T-helper 2 cell treated with Interferon-gamma antibody and Interleukin-4, amounts not matched to agents 5 μg/mL and 100 μg/mL, for 36 hours (primary cell): ENCODE measurements around the gene RASA1.
A peak's percentile ranks its signal among the peaks of the same experiment; 100 is the strongest.
"Not testable (repeated sequence)": the region's sequence is repeated elsewhere in the genome, so short reads cannot be mapped to it uniquely, and the experiment has no call there.

Source experiments
- DNase-seq: peaks from one replicate; pipeline ENCODE4 v3.0.0; 2021; ENCODE audit warnings: low spot score
- H3K27ac Mint-ChIP-seq: one replicate; pipeline ENCODE4 v1.8.0; 2021; ENCODE audit warnings: mild to moderate bottlenecking, mixed read lengths
- H3K27me3 Mint-ChIP-seq: one replicate; pipeline ENCODE4 v1.8.0; 2021; ENCODE audit warnings: low read depth, mixed read lengths
- H3K36me3 Mint-ChIP-seq: one replicate; pipeline ENCODE4 v1.8.0; 2021; ENCODE audit warnings: low read depth, mixed read lengths
- H3K4me1 Mint-ChIP-seq: one replicate; pipeline ENCODE4 v1.8.0; 2021; ENCODE audit warnings: low read depth, mixed read lengths
- H3K4me3 Mint-ChIP-seq: one replicate; pipeline ENCODE4 v1.8.0; 2022; ENCODE audit warnings: mild to moderate bottlenecking, moderate library complexity, mixed read lengths
- H3K9me3 Mint-ChIP-seq: one replicate; pipeline ENCODE4 v1.8.0; 2021; ENCODE audit warnings: mixed read lengths

RASA1 gene

DNA sequence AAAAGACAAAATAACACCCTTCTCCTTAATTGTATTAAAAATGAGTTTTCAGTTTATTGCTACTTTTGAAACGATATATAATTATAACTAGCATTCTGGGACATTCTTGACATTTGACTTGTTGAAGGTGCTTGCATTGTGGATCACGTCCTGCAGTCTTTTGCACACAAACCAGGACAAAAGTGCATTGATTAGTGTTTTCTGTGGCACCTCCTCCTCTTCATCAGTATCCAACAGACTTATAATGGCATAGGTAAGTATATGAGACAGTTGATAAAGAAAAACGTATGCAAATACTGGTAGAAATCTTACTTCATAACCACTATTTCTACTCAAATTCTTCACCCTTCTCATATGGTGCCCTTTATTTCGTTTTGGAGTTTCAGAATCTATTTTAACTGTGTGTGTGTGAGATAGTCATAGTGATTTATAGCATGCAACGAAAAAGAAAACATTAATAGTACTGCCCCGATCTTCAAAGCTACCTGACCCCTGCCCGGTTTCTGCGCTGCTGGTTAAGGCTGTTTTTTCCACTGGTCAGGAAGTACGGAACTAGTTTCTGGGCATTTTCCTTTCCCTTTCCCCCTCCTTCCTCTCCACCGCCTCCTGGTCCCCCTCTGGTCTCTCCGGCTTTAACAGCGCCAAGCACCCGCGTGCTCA is 639 bp upstream of the RASA1 start:
- Mint-ChIP-seq H3K9me3 (no peaks in the 10 kb centered on the region), H3K27ac (peak overlapping the region; percentile 90), H3K4me1 (peaks cover 30% of the 10 kb centered on the region), H3K27me3 (peaks cover 4% of the 10 kb centered on the region), H3K36me3 (peaks cover 16% of the 10 kb centered on the region), H3K4me3 (peak overlapping the region; percentile 100)
- DNase-seq, result no peak

DNA sequence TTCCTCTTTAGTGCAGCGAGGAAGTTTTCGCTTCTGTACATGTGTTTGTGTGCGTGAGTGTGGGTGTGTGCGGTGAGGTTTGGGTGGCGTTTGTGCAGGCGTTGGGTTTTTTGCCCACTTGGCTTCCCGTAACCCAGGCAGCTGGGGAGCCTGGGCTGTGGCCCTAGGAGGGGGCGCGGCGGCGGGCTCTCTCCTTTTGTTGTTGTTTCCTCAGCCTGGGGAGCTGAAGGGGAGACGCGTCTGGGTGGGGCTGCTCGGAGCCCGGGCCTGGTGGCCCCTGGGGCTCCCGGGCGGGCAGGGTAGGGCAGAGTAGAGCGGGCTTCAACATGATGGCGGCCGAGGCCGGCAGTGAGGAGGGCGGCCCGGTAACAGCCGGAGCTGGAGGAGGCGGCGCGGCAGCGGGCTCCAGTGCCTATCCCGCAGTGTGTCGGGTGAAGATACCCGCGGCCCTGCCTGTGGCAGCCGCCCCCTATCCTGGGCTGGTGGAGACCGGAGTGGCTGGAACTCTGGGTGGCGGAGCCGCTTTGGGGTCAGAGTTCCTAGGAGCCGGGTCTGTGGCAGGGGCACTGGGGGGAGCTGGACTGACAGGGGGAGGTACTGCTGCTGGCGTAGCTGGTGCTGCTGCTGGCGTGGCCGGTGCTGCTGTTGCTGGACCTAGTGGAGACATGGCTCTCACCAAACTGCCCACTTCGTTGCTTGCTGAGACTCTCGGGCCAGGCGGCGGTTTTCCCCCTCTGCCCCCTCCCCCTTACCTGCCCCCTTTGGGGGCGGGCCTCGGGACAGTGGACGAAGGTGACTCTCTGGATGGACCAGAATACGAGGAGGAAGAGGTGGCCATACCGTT is 665 bp downstream of the RASA1 start:
- H3K9me3 Mint-ChIP-seq, result no peaks in the 10 kb centered on the region

DNA sequence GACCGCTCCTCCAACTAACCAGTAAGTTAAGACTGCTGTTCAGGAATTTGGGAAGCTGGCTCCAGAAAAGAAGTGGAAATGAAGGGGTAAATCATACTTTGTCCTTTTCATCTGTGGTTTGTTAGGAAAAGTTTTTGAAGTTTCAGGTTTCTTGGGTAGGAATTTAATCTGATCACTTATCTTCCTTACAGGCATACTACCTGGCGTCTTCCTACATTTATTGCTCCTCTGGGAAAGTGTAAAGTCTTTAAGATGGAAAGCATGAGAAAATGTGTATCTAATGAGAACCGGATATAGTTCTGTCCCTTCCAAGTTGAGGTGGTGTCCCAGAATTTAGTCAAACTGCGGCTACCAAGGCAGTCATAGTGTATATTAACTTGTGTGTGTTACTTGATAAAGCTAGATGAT is 1.3 kb downstream of the RASA1 start:
- H3K36me3 Mint-ChIP-seq, result peaks cover 17% of the 10 kb centered on the region
- peak overlapping the region; percentile 100 for H3K4me3 Mint-ChIP-seq
- H3K4me1 Mint-ChIP-seq, result peaks cover 34% of the 10 kb centered on the region
- no peak for DNase-seq
- H3K9me3 Mint-ChIP-seq, result no peaks in the 10 kb centered on the region
- peak overlapping the region; percentile 76 for H3K27ac Mint-ChIP-seq
- H3K27me3 Mint-ChIP-seq, result peaks cover 4% of the 10 kb centered on the region

More for the DNA sequence above, 665 bp downstream of the RASA1 start:
- Mint-ChIP-seq H3K4me1 (peaks cover 33% of the 10 kb centered on the region), H3K27me3 (peaks cover 4% of the 10 kb centered on the region), H3K36me3 (peaks cover 17% of the 10 kb centered on the region), H3K4me3 (peak overlapping the region; percentile 100), H3K27ac (peak overlapping the region; percentile 90)
- no peak for DNase-seq

DNA sequence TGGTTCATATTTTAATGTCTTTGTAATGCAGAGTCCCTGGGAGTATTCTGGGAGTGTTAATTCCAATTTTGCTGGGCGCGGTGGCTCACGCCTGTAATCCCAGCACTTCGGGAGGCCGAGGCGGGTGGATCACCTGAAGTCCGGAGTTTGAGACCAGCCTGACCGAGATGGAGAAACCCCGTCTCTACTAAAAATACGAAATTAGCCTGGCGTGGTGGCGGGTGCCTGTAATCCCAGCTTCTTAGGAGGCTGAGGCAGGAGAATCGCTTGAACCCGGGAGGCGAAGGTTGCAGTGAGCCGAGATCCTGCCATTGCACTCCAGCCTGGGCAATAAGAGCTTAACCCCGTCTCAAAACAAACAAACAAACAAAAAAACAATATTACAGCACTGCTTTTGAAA is 3.2 kb downstream of the RASA1 start:
- not testable (repeated sequence) for DNase-seq, H3K27me3 Mint-ChIP-seq, H3K27ac Mint-ChIP-seq, H3K4me3 Mint-ChIP-seq, H3K9me3 Mint-ChIP-seq
- Mint-ChIP-seq H3K36me3 (peaks cover 26% of the 10 kb centered on the region), H3K4me1 (peaks cover 44% of the 10 kb centered on the region)

DNA sequence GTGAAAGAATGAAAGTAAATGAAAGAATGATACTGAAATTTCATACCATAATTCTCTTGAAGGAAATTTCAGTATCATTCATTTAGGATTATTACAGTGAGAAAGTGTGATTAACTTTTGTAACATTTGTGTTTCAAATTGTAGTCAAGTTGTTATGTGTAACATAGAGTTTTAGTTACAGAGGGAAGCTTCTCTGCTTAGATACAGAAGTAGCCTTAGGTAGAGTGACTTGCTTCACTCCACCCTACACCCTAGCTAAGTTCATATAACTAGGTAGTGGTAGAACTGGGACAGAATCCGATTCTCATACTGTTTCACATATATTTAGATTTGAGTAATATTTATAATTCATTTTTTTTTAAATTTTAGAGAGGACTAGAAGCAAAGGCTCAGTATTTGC is 9.0 kb downstream of the RASA1 start:
- H3K9me3 Mint-ChIP-seq, result no peaks in the 10 kb centered on the region
- peaks cover 41% of the 10 kb centered on the region for H3K36me3 Mint-ChIP-seq
- H3K4me1 Mint-ChIP-seq, result peaks cover 37% of the 10 kb centered on the region
- H3K4me3 Mint-ChIP-seq, result no peak overlapping the region
- H3K27me3 Mint-ChIP-seq, result no peaks in the 10 kb centered on the region
- no peak for DNase-seq
- H3K27ac Mint-ChIP-seq, result no peak overlapping the region

DNA sequence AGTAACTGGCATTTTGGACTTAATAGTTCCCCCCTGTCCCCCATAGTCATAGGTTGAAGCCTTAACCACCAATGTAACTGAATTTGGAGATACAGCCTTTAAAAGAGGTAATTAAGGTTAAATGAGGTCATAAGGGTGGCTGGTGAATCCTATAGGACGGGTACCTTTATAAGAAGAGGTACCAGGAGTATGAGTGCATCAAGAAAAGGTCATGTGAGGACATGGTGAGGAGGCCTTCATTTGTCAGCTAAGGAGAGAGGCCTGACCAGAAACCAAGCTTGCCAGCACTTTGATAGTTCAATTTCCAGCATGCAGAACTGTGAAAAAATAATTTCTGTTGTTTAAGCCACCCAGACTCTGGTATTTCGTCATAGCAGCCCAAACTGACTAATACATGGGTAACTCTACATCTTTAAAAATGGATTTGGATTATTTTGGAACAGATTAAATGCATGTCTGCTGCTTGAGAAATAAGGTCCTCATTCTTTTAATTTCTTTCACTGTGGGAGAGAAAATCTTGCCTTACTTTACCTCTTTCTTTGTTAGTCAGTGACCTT is 9.7 kb downstream of the RASA1 start:
- H3K4me1 Mint-ChIP-seq, result peaks cover 41% of the 10 kb centered on the region
- H3K9me3 Mint-ChIP-seq, result no peaks in the 10 kb centered on the region
- peaks cover 43% of the 10 kb centered on the region for H3K36me3 Mint-ChIP-seq
- H3K27me3 Mint-ChIP-seq, result no peaks in the 10 kb centered on the region
- H3K4me3 Mint-ChIP-seq, result no peak overlapping the region
- DNase-seq, result no peak
- H3K27ac Mint-ChIP-seq, result no peak overlapping the region

DNA sequence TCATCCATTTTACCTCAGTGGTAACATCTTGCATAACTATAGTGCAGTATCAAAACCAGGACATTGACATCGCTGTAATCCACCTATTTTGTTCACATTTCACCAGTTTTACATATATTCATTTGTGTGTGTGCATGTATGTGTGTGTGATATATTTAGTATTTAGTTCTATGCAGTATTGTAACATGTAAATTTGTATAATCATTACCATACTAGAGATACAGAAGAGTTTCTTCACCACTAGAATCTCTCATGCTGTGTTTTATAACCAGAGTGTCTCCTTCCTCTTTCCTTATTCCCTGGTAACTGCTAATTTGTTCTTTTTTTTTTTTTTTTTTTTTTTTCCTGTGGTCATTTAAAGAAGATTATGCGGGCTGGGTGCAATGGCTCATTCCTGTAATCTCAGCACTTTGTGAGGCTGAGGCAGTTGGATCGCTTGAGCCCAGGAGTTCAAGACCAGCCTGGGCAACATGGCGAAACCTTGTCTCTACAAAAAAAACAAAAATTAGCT is 11.0 kb downstream of the RASA1 start:
- H3K4me3 Mint-ChIP-seq, result no peak overlapping the region
- no peak for DNase-seq
- no peaks in the 10 kb centered on the region for H3K9me3 Mint-ChIP-seq
- no peaks in the 10 kb centered on the region for H3K27me3 Mint-ChIP-seq
- H3K4me1 Mint-ChIP-seq, result peaks cover 45% of the 10 kb centered on the region
- no peak overlapping the region for H3K27ac Mint-ChIP-seq
- peaks cover 51% of the 10 kb centered on the region for H3K36me3 Mint-ChIP-seq

DNA sequence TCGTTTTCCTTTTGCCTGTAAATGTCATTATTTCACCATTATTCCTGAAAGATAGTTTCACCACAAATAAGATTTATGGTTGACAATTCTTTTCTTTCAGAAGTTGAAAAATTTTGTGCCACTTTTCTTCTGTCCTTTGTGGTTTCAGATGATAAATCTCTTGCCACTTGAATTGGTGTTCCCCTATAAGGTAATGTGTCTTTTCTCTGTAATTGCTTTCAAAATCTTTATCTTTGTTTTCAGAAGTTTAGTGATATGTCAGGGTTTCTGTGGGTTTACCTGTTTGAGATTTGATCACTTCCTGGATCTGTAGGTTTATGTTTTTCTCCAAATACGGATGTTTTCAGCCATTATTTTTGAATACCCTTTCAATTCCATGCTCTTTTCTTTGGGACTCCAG is 14.6 kb downstream of the RASA1 start:
- Mint-ChIP-seq H3K4me1 (peaks cover 34% of the 10 kb centered on the region), H3K27ac (peak overlapping the region; percentile 91)

DNA sequence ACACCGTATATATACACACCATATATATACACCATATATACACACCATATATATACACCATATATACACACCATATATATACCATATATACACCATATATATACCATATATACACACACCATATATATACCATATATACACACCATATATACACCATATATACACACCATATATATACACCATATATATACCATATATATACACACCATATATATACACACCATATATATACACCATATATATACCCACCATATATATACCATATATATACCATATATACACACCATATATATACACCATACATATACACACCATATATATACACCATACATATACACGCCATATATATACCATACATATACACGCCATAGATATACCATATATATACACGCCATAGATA is 19.6 kb downstream of the RASA1 start:
- not testable (repeated sequence) for H3K27ac Mint-ChIP-seq, H3K27me3 Mint-ChIP-seq, DNase-seq, H3K4me3 Mint-ChIP-seq
- H3K36me3 Mint-ChIP-seq, result peaks cover 56% of the 10 kb centered on the region
- peaks cover 23% of the 10 kb centered on the region for H3K4me1 Mint-ChIP-seq
- H3K9me3 Mint-ChIP-seq, result peaks cover 26% of the 10 kb centered on the region

More for the DNA sequence above, 14.6 kb downstream of the RASA1 start:
- no peak for DNase-seq
- H3K9me3 Mint-ChIP-seq, result peaks cover 3% of the 10 kb centered on the region
- H3K36me3 Mint-ChIP-seq, result peaks cover 55% of the 10 kb centered on the region
- H3K4me3 Mint-ChIP-seq, result peak overlapping the region; percentile 74
- no peaks in the 10 kb centered on the region for H3K27me3 Mint-ChIP-seq

DNA sequence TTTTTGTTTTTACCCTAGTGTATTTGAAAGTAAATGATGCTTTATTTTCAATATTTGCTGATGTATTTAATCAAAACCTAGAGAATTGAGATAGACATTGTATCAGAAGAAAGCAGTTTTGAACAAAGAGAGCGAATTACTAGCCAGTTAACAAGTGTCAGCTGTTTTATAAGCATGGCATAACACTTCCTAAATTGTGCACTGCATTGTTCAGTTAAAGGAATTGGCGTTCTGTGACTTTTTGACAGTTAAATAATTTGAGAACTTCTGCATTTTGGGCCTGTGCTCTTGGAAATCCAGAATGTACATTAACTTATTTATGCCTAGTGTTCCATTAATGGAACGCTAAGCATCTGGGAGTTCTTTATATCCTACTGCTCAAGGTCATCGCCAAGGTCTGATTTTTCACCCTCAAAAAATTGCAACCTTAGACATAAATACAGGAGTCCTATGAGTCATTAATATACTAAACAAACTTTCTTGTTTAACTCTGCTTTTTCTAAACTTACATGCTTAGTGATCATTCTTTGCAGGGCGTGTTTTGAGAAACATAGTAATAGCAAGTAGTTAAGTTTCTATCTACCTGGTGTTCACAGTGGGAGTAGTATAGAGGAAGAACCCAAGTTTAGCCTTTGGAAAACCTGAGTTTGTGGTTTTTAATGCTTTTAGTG is 31.1 kb downstream of the RASA1 start:
- Mint-ChIP-seq H3K9me3 (peaks cover 14% of the 10 kb centered on the region), H3K27ac (no peak overlapping the region), H3K4me3 (no peak overlapping the region), H3K4me1 (peaks cover 56% of the 10 kb centered on the region), H3K27me3 (no peaks in the 10 kb centered on the region), H3K36me3 (peaks cover 35% of the 10 kb centered on the region)
- no peak for DNase-seq

DNA sequence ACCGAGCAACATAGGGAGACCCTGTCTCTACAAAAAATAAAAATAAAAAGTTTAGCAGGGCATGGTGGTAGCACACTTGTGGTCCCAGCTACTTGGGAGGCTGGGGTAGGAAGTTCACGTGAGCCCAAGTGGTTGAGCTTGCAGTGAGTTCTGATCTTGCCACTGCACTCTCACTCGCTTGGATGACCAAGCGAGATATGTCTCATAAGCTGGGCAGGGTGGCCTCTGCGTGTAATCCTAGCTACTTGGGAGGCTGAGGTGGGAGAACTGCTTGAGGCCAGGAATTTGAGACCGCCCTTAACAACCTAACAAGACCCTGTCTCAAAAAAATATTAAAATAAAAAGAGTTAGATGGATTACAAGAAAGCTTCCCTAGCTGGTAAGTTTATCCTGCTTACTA is 32.5 kb downstream of the RASA1 start:
- H3K4me1 Mint-ChIP-seq, result peaks cover 51% of the 10 kb centered on the region
- H3K9me3 Mint-ChIP-seq, result peaks cover 16% of the 10 kb centered on the region
- H3K36me3 Mint-ChIP-seq, result peaks cover 37% of the 10 kb centered on the region
- no peak overlapping the region for H3K4me3 Mint-ChIP-seq
- H3K27ac Mint-ChIP-seq, result no peak overlapping the region
- DNase-seq, result no peak
- no peaks in the 10 kb centered on the region for H3K27me3 Mint-ChIP-seq

DNA sequence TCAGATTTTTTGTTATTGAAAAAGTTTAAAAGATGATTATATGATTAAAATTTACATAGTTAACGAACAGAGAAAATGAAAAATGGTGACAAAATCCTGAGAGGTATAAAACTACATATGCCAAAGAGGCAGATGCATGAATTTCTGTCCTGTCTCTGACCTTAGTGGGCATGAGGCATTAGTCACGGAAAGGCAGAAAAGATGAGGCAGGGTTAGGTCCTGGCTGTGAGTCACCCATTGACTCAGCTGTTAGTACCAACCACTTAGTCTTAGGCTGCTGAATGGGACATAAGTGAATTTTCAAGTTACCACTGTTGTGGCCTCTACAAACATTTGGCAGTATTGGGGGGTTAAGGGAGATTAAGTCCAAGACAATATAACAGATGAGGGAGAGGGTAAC is 33.1 kb downstream of the RASA1 start:
- no peaks in the 10 kb centered on the region for H3K27me3 Mint-ChIP-seq
- H3K4me1 Mint-ChIP-seq, result peaks cover 51% of the 10 kb centered on the region
- no peak overlapping the region for H3K4me3 Mint-ChIP-seq
- H3K27ac Mint-ChIP-seq, result no peak overlapping the region
- peaks cover 22% of the 10 kb centered on the region for H3K9me3 Mint-ChIP-seq
- peaks cover 43% of the 10 kb centered on the region for H3K36me3 Mint-ChIP-seq
- DNase-seq, result peak; percentile 61

DNA sequence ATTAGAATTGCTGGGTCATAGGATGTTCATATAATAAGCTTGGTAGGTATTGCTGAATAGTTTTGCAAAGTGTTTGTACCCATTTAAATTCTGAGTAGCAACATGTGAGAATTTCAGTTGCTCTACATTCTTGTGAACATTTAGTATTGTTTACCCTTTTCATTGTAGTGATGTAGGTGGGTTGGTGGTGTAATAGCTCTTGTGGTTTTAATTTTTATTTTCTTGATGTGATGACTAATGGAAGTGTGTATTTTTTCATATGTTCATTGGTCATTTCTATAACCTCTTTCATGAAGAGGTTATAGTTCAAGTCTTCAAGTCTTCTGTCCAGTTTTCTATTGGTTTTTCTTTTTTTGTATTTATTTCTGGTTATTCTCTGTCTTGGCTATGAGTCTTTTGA is 34.4 kb downstream of the RASA1 start:
- no peak overlapping the region for H3K27ac Mint-ChIP-seq
- no peaks in the 10 kb centered on the region for H3K27me3 Mint-ChIP-seq
- H3K4me3 Mint-ChIP-seq, result no peak overlapping the region
- peaks cover 45% of the 10 kb centered on the region for H3K36me3 Mint-ChIP-seq
- H3K4me1 Mint-ChIP-seq, result peaks cover 40% of the 10 kb centered on the region
- DNase-seq, result no peak
- peaks cover 18% of the 10 kb centered on the region for H3K9me3 Mint-ChIP-seq

DNA sequence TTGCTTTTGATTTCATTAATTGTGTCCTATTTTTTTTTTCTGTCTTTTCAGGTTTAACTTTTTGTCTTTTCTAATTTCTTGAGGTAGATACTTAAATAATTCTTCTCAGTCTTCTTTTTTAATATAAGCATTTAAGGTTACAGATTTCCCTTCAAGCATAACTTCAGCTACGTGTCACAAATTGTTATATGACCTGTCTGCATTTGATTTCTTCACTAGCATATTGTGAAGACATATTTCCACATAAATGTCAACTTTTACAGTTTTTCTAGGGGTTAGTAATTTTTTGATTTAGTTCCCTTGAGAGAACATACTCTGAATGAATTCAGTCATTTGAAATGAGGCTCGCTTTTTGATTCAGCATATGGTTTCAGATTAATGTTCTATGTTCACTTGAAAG is 35.6 kb downstream of the RASA1 start:
- no peak overlapping the region for H3K4me3 Mint-ChIP-seq
- H3K27ac Mint-ChIP-seq, result no peak overlapping the region
- peaks cover 33% of the 10 kb centered on the region for H3K4me1 Mint-ChIP-seq
- H3K27me3 Mint-ChIP-seq, result no peaks in the 10 kb centered on the region
- H3K36me3 Mint-ChIP-seq, result peaks cover 41% of the 10 kb centered on the region
- peaks cover 18% of the 10 kb centered on the region for H3K9me3 Mint-ChIP-seq
- no peak for DNase-seq
